GDM1 (cell line): Measurements from ENCODE around the gene C1orf94.
"Not testable (repeated sequence)": the region's sequence is repeated elsewhere in the genome, so short reads cannot be mapped to it uniquely, and the experiment has no call there.

ENCODE experiments used
- DNase-seq: peaks from one replicate; lab custom pipeline; 2025; lab: John Stamatoyannopoulos, UW

Gene C1orf94

DNA sequence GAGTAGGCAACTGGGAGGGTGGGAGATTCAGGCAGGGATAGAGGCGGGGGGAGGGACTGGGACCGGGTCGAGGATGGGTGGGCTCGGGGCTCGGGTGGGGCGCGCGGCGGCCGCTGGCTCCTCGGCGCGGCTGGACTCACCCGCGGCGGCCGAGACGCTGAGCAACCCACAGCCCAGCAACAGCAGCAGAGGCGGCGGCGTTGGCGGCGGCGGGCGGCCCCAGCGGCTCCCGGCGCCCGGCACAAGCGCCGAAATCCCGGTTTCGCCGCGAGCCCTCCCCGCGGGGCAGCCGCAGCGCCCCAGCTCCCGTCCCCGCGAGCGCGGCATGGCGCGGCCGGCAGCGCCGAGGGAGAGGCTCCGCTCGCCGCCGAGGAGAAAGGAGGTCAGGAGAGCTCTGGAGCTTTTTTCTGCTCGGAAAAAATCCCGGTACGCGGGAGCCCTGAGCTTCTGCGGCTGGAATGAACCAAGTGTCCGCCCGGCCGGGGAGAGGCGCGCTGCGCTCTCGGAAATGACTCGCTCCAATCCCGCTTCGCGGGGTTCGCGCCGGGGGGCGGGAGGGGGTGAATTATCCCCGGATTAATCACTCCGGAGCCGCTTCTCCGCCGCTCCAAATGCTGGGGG lies 11.8 kb upstream of the C1orf94 start, which contains the start of gene CSMD2:
Gene CSMD2 (minus strand): TSS at position 460 of the 621 bp plus-strand sequence. CDS start 133 bp downstream, at position 327.
- no peak for DNase-seq

DNA sequence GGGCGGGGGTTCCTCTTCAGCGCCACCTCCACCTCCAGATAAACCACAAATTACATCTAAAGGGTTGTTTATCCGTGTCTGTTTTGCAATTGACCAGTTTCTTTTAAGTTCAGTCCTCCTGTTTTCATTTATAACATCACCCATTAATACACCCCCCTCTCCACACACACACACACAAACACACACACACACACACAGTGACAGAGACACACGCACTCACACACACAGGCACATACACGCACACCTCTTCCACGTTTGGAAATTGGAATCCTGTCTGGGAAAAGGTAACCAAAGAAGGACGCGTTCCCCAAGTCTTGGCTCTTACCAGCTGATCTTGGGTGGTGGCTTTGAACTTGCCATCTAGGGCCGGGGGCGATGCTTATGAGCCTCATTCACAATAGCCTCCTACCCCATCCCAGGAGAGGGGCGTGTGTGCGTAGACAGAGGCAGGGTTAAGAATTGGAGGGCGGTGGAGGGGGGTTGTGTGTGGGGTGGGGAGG lies 11.2 kb upstream of the C1orf94 start:
- no peak for DNase-seq

DNA sequence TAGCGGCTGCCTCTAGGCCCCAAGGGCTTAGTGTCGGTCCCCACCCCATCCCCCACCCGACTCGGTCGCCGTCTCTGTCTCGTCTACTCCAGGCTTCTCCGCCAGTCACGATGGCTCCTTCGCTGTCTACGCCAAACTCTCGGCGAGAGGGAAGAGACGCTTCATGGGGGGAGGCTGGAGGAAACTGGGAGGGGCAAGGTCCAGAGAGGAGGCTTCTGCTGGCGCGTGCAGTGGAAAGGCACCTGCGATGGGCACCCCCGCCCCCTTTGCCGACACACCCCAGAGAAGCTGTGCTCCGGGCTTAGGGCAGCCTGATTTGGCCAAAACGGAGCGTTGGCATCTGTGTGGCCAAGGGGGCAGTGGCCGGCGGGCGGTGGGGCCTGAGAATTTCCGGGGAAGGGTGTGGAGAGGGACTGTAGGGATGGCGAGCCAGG lies 10.5 kb upstream of the C1orf94 start:
- DNase-seq, result no peak

DNA sequence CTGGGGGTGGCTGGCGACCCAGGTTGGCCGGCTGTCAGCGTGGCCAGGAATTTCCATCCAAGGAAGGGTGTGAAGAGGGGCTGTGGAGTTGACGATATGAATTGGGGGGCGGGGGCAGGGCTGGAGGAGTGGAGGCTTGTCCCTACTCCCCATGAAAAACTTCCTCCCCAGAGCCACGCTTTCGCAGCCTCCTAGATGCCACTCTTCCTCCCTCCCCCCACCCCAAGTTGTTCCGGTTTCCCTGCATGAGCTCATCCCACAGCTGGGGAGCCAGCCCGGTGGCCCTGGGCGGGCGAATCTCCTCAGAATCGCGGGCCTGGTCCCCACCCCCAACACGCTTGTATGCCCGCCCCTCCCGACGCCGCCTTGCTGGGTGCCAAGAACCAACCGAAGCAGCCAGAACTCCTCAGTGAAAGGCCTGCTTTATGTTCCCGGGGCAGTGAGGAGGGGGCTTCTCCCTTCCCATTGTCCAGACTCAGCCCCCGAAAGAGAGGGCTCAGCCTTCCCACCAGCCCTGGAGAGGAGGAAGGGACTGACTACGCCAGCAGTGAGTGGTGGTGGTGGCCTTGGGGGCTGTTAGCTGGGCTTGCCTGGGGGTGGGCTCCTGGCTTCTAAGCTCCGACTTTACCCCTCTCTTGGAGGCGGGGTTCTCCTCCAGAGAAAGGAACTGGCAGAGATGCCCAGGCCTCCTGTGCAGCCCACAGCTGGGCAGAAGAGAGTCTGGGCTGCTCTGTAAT lies 9.9 kb upstream of the C1orf94 start:
- DNase-seq, result no peak

DNA sequence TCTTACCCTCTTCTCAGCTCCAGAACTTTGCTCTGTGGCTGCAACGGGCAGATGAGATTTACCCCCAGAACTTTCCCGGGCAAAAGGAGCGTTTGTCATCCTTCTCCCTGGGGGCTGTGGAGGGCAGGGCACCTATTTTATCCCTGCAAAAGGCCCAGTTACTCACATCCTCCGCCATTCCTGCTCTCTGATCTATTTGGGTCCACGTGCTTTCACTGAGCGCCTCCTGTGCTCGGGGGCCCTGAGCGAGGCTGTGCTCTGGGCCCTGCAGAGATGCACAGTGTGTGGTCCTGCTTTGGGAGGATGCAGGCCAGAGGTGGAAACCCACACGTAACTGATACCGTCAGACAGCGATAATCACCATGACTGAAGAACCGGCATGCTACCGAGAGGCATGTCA lies 9.3 kb upstream of the C1orf94 start:
- no peak for DNase-seq

DNA sequence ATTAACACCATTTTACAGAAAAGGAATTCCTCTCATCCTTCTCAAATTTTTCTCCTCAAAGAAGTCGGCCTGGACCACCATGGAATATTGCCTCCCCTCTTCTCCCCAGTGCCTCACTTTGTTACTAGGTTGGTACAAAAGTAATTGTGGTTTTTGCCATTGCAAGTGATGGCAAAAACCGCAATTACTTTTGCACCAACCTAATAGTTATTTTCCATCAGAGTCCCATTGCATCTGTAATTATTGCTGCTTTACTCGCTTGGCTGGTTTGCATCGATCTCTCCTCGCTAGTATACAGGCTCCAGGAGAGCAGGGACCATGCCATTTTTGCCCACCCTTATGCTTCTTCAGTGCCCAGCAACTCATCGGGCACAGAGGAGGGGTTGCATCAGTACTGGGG lies 963 bp upstream of the C1orf94 start:
- DNase-seq, result no peak

DNA sequence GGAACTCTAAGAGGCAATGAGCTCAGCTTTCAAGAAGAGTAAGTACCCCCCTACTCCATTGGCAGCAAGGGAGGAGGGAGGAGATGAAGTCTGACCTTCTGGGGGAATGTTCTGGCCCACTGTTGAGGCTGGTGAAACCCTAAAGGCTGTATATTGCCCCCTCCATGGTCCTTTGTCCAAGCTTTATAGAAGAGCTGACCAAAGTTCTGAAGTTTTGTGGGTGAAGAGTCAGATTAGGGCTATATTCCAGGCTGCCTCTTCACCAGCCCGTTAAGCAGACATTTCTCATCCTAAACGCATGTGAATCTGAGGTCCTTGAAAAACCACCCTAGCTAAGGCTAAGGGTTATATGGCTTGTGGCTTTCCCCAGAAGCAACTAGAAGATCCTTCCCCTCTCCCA lies 1.4 kb downstream of the C1orf94 start:
- DNase-seq, result no peak

DNA sequence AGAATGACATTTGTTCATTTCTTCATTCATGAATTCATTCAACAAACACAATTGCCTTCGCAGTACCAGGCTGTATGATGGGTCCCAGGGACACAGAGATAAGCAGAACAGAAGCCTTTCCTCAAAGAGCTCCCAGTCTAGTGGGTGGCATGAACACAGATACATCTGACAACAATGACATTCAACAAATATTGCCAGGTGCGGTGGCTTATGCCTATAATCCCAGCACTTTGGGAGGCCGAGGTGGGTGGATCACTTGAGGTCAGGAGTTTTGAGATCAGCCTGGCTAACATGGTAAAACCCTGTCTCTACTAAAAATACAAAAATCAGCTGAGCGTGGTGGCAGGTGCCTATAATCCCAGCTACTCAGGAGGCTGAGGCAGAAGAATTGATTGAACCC lies 6.7 kb downstream of the C1orf94 start:
- DNase-seq, result not testable (repeated sequence)

DNA sequence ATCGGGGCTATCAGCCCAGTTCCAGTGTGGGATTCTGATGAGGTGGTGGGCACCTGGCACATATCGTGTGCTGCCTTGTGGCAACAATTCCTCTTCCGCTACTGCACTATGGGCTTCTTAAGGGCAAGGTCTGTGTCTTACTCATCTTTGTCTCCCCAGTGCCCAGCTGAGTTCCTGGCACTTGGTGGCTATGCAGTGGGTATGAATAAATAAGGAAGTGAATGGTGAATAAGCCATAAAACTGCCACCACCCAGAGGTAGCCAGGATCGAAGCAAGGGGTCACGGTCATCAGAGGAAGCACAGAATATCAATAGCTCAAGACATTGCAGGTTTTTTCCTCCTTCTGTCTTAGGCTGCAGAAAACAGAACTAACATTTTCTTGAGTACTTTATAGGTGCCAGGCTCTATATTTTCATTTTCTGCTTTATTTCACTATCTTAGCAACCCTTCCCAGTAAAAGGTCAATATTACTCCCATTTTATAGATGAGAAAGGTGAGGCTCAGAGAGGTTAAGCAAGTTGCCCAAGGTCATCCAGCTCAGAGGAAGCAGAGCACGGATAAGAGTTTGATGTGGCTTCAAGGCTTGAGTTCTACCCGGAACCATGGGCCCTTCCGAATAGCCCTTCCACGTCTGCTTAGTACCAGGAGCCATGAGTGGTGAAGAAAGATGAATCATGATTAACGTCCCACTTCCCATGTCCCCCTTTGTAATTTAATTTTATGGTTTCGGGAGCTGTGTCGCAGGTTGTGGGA lies 10.2 kb downstream of the C1orf94 start:
- no peak for DNase-seq

DNA sequence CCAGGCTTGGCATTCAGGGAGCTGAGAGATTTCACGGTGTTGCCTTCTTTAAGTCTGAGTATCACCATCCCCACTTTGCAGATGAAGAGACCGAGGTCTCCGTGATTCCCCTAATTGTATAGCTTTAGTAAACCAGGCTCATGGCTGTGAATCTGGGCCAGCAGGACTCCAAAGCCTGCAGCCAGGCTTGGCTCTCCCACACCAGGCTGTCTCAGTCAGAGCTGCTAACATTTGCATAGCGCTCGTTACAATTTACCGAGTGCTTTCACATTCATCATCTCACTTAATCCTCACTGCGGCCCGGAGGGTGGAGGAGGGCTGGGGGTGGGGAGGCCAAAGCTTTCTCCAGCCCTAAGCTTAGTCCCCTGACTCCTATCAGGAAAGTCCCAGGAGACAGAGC lies 11.7 kb downstream of the C1orf94 start:
- no peak for DNase-seq

DNA sequence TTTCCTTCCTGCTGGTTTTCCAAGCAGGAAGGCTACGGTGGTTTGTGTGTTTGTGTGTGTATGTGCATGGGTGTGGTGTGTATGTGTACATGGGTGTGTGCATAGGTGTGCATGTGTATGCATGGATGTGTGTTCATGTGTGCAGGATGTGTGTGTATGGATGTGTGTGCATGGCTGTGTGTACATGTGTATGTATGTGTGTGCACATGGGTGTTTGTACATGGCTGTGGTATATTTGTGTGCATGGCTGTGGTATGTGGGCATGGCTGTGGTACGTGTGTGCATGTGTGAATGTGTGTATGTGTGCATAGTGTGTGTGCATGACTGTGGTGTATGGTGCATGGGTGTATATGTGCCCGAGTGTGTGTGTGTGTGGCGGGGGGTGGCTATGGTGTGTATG lies 12.3 kb downstream of the C1orf94 start:
- no peak for DNase-seq

DNA sequence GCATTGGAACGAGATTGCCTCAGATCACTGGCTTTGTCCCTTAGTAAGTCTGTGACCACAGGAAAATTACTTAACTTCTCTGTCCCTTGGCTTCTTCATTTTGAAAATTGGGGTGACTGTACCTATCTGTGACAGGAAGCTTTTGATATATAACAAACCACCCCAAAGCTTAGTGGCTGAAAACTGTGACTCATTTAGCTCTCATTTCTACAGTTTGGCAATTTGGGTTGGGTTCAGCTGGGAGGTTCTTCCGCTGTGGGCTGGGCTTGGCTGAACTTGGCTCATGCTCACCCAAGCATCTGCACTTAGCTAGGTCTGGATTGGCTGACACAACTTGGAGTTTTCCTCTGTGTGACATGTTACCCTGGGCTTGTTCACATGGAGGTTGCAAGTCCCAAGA lies 14.0 kb downstream of the C1orf94 start:
- DNase-seq, result no peak

DNA sequence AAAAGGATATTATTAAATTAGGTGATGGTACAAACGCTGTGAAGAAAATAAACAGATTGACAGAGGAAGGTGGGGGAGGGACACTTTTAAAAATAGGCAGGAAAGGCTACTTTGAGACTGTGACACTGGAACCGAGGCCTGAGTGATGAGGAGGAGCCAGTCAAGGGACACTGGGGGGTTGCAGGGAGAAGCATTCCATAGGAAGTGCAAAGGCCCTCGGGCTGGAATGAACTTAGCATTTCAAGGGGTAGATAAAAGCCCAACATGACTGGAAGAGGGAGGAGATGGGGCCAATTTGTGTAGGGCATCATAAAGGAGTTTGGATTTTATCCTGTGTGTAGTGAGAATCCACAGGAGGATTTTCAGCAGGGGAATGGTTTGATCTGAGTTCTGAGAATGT lies 15.9 kb downstream of the C1orf94 start:
- DNase-seq, result no peak

DNA sequence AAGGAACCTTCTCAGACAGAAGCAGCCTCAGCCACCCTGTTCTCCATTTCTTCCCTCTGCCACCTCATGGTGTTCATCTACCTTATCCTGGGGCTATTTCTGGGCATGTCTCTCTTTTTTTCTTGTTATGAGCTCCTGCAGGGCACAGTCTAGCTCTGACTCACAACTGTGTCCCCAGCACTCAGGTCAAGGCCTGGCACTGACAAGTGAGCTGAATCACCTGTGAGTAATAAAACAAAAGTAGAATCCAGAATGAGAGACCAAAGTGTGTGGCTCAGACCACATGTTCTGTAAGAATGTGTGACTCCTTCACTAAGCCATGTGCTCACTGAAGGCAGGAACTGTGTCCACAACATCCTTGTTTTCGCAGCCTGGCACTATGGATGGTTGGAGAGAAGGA lies 23.2 kb downstream of the C1orf94 start:
- no peak for DNase-seq

DNA sequence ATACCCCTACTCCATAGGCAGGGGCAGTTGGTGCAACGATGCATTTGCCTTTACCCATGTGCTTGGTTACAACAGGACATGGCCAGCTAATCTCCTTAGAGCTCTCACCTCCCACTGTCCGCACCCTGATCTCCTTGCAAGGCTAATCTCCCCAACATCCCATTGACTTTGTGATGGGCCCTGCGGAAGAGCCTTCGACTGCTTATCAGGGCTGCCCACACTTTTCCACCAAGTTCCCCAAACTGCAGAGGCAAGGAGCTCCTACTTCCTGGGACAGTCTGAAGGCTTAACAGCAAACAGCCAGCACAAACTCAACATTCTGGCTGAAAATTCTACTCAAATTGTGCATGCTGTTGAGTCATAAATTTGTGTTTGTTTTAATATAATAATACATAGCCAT lies 36.0 kb downstream of the C1orf94 start:
- no peak for DNase-seq

DNA sequence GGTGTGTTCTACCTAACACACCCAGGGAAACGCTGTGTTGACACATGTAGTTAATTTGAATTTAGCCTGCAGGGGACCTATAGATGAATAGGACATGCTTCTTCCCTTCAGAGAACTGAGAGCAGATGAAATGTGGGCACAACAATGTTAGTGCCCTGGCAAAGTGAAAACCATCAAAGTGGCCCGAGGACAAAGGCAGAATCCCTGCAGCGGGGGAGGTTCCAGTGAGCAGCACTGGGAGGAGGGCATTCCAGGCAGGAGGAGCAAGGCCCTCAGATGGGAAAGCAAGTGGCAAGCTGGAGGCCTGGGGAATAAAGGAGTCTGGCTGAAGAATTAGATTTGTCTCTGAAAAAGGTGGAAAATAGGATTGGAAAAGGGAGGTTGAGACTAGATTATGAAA lies 37.2 kb downstream of the C1orf94 start:
- DNase-seq, result no peak

DNA sequence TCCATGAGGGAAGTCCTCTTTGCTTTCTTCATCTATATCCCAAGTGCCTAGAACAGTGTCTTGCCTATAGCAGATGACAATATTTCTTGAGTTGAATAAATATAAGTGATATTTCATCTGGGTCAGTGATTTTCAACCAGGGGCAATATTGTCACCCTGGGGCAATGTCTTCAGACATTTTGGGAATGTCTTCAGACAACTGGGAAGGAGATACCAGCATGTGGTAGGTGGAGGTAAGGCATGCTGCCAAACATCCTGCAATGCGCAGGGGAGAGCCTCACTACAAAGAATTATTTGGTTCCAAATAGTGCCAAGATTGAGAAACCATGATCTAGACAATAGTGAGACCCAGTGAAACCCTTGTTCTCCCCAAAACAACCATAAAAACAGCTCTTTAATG lies 54.7 kb downstream of the C1orf94 start:
- DNase-seq, result no peak

DNA sequence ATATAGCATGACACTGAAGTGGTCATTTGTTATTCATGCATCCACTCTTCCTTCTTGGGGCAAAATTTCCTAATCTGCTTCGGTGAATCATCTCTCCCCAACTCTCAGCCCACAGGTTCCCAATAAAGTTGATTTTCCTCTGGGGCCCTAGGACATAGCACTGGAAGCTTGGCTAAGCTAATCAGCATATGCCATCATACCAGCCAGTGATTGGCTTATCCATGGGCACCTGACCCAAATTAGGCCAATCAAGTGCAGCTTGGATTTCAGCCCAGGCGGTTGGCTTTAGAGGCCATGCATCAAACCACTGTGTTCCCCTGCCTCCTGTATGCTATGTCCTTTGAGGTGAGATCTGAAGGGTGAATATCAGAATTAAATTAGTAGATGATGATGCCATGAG lies 58.9 kb downstream of the C1orf94 start:
- no peak for DNase-seq

DNA sequence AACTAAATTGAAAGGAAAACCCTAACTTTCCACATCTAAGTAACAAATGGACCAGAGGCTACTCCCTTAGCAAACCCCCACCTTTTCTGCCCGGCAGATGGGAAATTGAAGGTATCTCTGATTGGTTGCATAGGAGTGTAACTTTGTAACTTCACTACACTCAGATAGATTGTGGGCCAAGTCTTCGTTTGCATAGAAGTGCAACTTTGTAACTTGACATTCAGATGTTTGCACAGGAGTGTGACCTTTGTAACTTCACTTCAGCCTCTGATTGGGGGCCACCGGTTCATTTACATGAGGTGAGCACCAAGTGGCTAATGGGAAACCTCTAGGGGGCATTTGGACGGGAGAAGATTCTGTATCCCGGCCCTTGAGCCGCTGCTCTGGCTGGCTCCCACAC lies 59.4 kb downstream of the C1orf94 start:
- DNase-seq, result no peak

DNA sequence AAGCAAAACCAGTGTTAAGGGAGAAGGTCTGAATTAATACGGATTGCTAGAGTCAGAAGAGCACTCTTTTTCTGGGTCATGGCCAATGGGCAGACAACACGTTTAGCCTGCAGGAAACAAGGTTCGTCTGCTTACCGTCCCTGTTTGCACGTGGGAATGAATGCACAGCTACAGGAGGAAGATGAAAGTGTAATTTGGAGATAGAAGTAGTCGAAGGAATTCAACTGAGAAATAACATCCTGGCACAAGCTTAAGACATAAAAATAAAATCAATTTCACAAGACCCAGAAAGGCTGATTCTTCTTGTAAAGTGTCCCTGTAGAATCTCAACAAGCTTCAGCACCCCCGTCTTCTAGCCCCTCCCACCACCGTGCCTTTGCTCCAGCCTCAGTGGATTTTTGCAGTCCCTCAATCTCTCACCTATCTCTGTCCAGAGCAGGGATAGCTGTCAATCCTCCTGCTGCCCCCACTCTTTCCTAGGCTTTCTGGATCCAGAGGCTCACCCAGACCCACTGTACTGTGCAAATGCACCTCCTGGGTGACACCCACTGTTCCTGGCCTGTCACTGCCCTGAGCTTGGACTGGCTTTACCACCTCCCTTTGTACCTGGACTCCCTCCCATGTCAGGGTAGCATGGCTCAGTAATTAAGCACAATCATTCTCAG lies 60.6 kb downstream of the C1orf94 start:
- no peak for DNase-seq

DNA sequence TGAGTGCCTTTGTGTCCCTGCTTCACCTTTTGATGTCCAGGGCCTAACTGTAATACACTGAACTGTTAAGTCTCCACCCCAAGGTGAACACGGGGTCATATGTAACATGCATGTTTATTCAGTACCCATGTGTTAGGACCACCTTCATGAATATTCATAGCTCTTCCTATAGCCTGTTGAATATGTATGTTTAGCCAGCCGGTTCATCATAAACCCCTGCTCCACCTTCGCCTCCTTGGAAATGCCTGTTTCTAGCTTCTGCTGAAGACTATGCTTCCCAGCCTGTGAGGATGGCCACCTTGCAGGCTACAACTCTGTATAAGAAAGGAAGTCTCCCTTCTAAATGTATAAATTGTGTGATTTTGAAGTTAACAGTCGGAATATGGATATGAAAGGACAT lies 69.3 kb downstream of the C1orf94 start:
- no peak for DNase-seq

DNA sequence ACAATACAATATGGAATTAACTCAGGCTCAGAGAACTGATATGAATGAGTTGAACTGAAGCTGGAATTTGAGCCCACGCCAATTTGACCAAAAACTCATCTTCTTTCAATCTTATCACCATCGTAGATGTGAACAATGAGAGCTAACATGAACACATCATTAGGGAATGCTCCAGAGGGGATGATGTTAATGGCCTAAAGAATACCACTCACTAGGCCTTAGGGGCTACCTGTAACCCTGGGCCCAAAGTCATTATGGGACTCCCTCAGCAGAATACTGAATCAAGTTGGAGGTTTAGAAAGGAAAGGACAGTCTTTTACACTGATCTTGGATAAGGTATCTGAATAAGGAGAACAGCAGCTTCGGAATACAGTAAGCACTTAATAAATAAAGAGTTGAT lies 73.6 kb downstream of the C1orf94 start:
- DNase-seq, result no peak
